ACHN (cell line): ENCODE data around the gene F12.

Experiments
- DNase-seq: peaks from one replicate; pipeline ENCODE4 v3.0.0-alpha.2; 2015
- in situ Hi-C: cut with HindIII; loops from 2 replicates; pipeline ENCODE4 v1.10.0; 2017; ENCODE audit warnings: low sequenced_read_pairs, low pct_ligation_motif_present, low pct_unique_long_range_greater_than_20kb

The F12 gene

DNA sequence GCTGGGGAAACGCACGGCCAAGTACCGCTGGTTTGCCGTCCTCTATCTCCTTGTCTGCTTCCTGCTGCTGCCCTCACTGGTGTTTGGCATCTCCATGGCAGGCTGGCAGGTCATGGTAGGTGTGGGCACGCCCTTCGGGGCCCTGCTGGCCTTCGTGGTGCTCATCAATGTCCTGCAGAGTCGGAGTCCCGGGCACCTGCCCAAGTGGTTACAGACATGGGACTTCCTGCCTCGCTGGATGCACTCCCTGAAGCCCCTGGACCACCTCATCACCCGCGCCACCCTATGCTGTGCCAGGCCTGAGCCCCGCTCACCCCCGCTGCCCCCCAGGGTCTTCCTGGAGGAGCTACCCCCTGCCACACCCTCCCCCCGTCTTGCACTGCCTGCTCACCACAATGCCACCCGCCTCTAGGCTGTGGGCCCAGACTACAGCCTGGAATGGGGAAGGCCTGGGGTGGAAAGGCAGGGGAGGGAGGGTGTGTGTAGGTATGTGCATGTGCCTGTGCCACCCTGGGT, 11.4 kb downstream of the F12 start:
- in situ Hi-C loops = no loop called here
- DNase-seq = no peak

DNA sequence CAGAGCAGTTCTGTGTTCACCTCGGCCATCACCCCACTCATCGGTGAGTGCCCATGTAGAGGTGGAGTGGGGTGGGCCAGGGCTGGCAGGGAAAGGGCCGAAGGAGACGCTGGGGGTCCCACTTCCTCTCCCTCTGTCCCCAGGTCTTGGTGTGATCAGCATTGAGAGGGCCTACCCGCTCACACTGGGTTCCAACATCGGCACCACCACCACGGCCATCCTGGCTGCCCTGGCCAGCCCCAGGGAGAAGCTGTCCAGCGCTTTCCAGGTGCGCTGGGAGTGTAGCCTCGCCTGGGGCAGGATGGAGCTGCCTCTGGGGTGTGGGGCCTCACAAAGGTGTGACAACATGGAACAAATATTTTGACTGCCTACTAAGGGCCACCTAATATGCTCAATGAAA, 12.6 kb downstream of the F12 start:
- DNase-seq = no peak
- in situ Hi-C loops = no loop called here

GRCh38 chr5:177396078-177396477, 13.3 kb downstream of the F12 start:
- in situ Hi-C loops = no loop called here
- DNase-seq = no peak

DNA sequence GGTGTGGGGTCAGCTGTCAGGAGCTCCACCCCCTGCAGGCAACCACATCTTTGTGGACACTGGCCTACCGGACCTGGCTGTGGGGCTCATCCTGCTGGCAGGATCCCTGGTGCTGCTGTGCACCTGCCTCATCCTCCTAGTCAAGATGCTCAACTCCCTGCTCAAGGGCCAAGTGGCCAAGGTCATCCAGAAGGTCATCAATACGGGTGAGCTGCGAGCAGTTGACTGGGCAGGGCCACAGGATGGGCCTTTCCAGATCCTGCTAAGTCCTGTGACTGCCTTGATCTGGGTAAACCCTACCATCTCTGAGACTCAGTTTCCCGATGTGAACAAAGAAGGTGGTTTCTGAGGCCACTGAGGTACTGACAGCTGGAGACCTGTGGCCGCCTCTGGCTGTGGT, 15.4 kb downstream of the F12 start:
- DNase-seq = no peak
- in situ Hi-C loops = no loop called here

DNA sequence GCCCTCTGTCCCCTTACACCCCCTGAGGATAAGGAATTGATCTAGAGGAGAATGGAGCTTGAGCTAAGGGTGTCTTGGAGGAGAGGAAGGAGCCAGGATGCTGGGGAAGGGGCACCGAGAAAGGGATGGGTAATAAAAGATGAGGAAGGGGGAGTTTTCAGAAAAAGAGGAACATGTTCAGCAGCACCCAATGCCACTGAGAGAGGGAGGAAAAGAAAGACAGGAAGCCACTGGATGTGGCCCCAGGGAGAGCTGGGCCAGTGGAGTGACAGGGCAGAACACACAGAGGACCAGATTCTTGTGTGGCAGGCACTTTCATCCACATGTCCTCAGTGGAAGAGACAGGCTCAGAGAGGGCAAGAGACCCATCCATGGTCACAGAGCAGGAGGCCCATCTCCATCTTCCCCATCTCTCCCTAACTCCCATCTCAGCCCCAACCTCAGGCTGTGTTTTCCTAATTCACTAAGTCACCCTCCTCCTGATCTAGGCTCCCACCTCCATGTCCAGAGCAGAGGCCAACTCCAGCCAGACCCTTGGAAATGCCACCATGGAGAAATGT, 16.1 kb downstream of the F12 start:
- DNase-seq = no peak
- in situ Hi-C loops = no loop called here

- DNase-seq = no peak
- in situ Hi-C loops = no loop called here
These were observed 16.6 kb downstream of the F12 start for GRCh38 chr5:177392765-177393164.

GRCh38 chr5:177390363-177391300, 18.7 kb downstream of the F12 start:
- in situ Hi-C loops = no loop called here
- DNase-seq = peak; percentile 85

DNA sequence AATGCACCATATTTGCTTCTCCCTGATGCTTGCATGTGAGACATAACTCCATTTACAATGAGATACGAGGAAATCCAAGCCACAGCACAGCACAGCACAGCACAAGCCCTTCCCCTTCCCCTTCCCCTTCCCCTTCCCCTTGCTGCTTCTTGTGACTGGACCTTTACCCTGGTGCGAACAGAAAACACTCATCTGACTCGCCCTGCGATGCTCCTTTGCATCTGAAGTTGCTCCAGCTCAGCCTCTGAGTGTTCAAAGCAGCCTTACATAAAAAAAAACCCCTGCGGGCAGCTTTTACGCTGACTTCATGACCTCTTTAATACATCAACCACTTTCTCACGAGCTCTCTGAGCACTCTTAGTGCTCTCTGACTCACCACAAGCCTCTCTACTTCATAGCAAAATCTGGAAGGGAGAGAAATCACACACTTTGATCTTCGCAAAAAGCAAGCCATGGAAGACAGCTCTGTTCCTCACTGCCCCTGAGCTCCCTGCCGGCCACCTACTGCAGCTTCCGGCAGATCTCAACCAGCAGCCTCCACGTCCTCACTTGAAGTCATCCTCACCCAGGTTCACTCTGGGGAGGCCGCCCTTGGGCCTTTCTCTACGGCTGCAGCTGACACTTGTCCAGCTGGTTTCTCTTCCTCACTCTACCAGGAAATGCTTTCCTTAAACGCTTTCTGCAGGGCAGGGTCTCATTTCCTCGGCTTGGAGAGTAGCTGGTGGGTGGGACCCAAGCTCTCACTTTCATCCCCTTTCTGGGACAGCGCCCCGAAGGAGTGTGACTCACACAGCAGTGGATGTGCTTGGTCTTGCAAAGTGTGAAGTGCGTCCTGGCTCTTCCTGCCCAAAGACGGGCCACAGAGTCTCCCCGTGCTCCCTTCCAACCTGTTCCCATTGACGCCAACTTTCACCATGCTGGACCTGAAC, 19.9 kb downstream of the F12 start:
- in situ Hi-C loops = no loop called here
- DNase-seq = peak; percentile 89

GRCh38 chr5:177388521-177389052, 20.8 kb downstream of the F12 start:
- DNase-seq = no peak
- in situ Hi-C loops = no loop called here

GRCh38 chr5:177387405-177387804, 22.0 kb downstream of the F12 start:
- in situ Hi-C loops = no loop called here
- no peak for DNase-seq

GRCh38 chr5:177386542-177386941, 22.8 kb downstream of the F12 start:
- in situ Hi-C loops = no loop called here
- no peak for DNase-seq

- DNase-seq = no peak
- in situ Hi-C loops = no loop called here
These were observed 23.6 kb downstream of the F12 start for GRCh38 chr5:177385720-177386119.

DNA sequence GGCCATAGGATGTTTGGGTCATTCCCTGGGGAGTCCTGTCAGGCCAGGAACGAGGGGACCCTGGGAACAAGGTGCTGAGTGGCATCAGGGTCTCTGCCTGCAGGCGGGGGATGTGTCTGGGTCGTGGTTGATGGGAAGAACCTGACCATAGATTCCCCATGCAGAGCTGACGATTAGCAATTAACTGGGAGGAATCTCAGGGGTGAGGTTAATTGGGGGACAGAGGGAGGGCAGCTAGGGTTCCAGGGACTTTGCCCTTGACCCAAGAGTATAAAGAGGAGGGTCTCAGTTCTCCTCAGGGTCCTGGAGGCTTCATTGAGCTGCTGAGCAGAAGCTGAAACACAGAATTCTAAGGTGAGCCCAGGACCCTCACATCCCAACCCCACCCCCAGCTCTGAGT, 25.2 kb downstream of the F12 start, which contains the start of gene SLC34A1:
TSS of gene SLC34A1 (plus strand) at position 301 of the 400 bp plus-strand sequence. CDS start 1,308 bp downstream, outside the sequence.
- in situ Hi-C loops = no loop called here
- DNase-seq = no peak

- DNase-seq = no peak
- in situ Hi-C loops = no loop called here
These were observed 26.2 kb downstream of the F12 start for GRCh38 chr5:177383181-177383580.

DNA sequence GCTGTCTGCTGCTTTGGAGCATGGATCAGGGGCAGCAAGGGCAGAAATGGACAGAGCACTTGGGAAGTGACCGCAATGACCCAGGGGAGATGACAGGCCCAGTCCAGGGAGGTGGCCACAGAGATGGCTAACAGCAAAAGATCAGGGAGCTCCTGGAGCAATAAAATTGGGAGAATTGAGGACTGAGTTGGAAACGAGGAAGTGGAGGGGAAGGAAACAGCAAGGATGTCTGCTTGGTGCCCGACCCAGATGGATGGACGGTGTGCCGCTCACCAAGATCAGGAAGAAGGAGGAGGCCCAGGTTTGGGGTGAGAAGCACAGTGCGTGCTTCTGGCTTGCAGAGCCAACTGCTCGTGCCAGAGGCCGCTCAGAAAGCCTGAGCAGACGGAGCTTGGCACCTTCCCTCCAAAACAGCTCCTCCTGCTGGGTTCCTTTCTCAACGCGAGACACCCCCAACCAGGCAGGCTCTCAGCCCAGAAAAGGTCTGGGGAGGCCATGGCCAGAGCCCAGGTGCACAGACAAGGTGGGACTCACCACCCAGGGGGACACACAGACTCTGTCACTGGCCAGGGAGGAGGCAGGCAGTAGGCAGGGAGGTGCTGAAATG, 26.8 kb downstream of the F12 start:
- DNase-seq = peak; percentile 33
- in situ Hi-C loops = no loop called here

DNA sequence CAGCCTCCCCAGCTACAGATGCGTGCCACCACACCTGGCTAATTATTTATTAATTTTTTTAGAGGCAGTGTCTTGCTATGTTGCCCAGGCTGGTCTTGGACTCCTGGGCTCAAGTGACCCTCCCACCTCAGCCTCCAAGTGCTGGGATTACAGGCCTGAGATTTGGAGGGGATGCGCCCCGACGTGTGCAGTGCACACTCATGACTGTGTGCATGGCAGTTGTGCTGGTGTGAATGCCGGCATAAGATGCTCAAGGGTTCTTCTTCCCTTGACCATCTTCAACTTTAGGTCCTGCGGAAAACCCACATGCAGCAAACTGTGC, 28.6 kb downstream of the F12 start:
- DNase-seq = no peak
- in situ Hi-C loops = no loop called here

DNA sequence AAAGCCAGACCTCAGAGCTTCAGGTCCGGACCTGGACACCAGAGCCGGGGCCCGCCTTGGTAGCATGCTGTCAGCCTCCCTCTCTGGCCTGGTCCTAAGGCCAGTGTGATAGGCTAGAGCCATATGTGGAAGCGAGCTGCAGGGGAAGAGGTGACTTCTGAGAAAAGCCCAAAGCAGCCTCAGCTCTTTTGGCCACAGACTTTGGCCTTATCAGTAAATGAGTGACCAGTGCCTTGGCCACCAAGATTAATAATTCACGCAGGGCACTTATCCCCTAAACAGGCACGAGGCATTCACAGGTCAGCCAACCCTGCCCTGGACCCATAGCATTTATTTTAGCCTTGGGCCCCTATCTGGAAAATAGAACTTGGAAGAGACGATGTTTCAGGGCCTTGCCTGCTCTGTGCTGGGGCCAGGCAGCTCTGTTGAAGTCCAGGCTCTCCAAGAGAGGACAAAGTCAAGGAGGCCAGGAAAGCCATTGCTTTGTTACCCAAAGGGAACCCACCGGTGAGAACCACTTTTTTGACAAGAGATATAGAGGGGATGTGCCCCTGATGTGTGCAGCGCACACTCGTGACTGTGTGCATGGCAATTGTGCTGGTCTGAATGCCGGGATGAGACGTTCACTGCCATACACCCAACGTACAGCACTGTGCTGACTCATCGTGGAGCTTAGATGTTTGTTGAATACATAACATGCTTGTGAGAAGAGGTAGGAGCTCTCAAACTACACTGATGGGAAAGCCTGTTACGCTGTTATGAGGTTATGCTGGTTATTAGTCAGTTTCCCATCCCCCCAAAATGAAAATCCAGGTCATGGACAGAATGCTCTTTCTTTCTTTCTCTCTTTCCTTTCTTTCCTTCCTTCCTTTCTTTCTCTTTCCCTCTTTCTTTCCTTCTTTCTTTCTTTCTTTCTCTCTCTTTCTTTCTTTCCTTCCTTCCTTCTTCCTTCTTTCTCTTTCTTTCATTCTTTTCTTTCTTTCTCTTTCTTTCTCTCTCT, 30.2 kb downstream of the F12 start:
- in situ Hi-C loops = no loop called here
- peak; percentile 92 for DNase-seq
